RWPE2 (cell line): ENCODE measurements around the gene GPC5.

Source experiments
- ATAC-seq: fragments of 200-7000 bp; cut with Tn5 transposase; 3 replicates; pipeline ENCODE4 v1.9.1; 2021; ENCODE audit warnings: low read depth
- DNase-seq: peaks from one replicate; pipeline ENCODE4 v3.0.0-alpha.2; 2020; ENCODE audit warnings: low spot score
- H3K27ac ChIP-seq: fragments of 450-650 bp; 2 replicates; pipeline ENCODE4 v1.5.1; 2017; ENCODE audit warnings: mild to moderate bottlenecking; ENCODE audit not compliant: poor library complexity, severe bottlenecking
- H3K27me3 ChIP-seq: fragments of 250-450 bp; sonication (Bioruptor Pico); 2 replicates; pipeline ENCODE4 v1.5.1; 2021; ENCODE audit warnings: mild to moderate bottlenecking, moderate library complexity; ENCODE audit not compliant: insufficient read depth, poor library complexity, severe bottlenecking
- H3K36me3 ChIP-seq: fragments of 250-450 bp; sonication (Bioruptor Pico); 2 replicates; pipeline ENCODE4 v1.5.1; 2020; ENCODE audit warnings: low read depth, mild to moderate bottlenecking, moderate library complexity
- H3K4me1 ChIP-seq: fragments of 250-450 bp; sonication (Bioruptor Pico); 2 replicates; pipeline ENCODE4 v1.5.1; 2021; ENCODE audit warnings: mild to moderate bottlenecking, moderate library complexity; ENCODE audit not compliant: insufficient read depth, poor library complexity, severe bottlenecking
- H3K4me3 ChIP-seq: fragments of 250-450 bp; sonication (Bioruptor Pico); 2 replicates; pipeline ENCODE4 v1.5.1; 2021; ENCODE audit warnings: mild to moderate bottlenecking, moderate library complexity; ENCODE audit not compliant: severe bottlenecking
- H3K9me3 ChIP-seq: fragments of 250-450 bp; sonication (Bioruptor Pico); 2 replicates; pipeline ENCODE4 v1.5.1; 2021; ENCODE audit warnings: mild to moderate bottlenecking, moderate library complexity; ENCODE audit not compliant: severe bottlenecking
- TF ChIP-seq, protein P1 (sequence below): fragments of 450-650 bp; IDR thresholded peaks from one replicate; pipeline ENCODE4 v1.5.1; 2017; ENCODE audit warnings: mild to moderate bottlenecking, moderate library complexity; ENCODE audit not compliant: poor library complexity, severe bottlenecking

Gene GPC5

DNA sequence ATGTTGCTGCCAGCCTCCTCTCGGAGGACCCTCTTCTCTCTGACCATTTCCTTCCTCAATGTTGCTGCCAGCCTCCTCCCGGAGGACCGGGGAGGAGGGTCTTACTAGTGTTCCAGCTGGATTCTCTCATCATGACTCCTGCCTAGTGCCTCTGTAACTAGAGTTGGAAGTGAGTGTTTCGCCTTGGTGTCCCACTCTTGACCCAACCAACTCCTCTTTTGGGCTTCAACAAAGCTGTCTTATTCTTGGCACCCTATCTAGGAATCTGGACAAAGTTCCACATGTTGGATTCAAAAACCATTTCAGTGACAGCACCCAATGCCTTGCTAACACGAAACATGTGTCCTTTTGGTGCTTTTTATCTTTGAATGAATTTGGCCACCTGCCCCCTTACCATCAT lies 165.4 kb downstream of the GPC5 start:
- Histone ChIP-seq H3K36me3 (no peaks in the 10 kb centered on the region), H3K4me3 (no peak overlapping the region), H3K27me3 (no peaks in the 10 kb centered on the region), H3K9me3 (no peaks in the 10 kb centered on the region), H3K4me1 (no peaks in the 10 kb centered on the region), H3K27ac (no peak overlapping the region)
- DNase-seq = no peak
- no peak for ATAC-seq
- TF ChIP-seq, protein P1, sequence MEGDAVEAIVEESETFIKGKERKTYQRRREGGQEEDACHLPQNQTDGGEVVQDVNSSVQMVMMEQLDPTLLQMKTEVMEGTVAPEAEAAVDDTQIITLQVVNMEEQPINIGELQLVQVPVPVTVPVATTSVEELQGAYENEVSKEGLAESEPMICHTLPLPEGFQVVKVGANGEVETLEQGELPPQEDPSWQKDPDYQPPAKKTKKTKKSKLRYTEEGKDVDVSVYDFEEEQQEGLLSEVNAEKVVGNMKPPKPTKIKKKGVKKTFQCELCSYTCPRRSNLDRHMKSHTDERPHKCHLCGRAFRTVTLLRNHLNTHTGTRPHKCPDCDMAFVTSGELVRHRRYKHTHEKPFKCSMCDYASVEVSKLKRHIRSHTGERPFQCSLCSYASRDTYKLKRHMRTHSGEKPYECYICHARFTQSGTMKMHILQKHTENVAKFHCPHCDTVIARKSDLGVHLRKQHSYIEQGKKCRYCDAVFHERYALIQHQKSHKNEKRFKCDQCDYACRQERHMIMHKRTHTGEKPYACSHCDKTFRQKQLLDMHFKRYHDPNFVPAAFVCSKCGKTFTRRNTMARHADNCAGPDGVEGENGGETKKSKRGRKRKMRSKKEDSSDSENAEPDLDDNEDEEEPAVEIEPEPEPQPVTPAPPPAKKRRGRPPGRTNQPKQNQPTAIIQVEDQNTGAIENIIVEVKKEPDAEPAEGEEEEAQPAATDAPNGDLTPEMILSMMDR = no peak

DNA sequence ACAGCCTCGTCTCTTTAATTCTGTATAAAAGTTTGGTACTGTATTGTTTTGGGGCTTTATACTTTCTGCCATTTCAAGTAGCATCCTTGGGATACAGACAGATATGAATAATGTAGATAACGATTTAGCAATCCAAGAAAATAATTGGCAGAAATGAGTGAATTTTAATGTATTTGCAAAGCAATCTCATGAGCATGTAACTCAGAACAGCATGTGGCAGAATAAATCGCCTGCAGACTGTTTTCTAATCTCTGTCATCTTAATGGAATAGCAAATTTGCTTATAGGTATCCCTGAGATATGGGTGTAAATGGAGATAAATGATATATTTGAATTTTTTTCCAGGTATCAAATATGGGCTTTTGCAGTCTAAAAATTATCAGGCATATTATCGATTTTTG lies 166.0 kb downstream of the GPC5 start:
- Histone ChIP-seq H3K4me3 (no peak overlapping the region), H3K4me1 (no peaks in the 10 kb centered on the region), H3K36me3 (no peaks in the 10 kb centered on the region), H3K9me3 (no peaks in the 10 kb centered on the region), H3K27ac (no peak overlapping the region), H3K27me3 (no peaks in the 10 kb centered on the region)
- TF ChIP-seq, protein P1 = no peak
- ATAC-seq (no peak), DNase-seq (no peak)

DNA sequence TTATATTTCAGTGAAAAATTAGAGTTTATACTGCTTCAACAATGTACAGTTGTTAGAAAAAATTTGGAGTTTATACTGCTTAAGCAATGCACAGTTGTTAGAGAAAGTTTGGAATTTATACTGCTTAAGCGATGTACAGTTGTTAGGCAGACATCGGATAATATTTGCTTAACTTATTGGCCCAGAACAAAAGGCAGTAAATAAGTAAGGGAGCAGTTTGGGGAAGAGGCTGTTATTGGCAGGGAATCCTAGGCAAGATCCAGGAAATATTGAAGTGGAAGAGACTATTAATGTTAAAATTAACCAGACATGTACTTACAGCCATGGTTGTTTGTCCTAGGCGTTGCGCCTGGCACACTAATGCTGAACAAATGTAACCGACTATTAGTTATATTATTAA lies 166.9 kb downstream of the GPC5 start:
- no peak overlapping the region for H3K4me3 ChIP-seq

DNA sequence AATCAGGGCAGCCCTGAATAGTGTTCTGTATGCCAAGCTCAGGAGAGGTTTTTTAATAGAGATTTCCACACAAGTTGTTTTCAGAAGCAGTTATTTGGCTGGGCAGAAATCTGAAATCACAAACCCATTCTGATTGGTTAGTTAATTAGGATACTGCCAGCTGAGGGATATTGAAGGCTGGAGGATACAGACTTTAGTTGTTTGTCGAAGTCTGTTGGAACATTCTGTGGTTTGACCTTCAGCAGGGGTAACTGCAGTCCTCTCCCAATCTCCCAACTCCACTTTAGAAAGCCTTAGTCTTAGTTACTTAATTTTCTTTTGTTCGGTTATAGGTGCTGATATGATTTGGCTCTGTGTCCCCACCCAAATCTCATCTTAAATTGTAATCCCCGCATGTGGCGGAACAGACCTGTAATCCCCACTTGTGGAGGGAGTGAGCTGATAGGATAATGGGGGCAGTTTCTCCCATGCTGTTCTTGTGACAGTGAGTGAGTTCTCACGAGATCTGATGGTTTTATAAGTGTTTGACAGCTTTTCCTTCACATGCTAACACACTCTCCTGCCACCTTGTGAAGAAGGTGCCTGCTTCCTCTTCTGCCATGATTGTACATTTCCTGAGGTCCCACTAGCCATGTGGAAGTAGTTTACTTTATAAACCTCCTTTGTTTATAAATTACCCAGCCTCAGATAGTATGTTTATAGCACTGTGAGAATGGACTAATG lies 169.2 kb downstream of the GPC5 start:
- no peak for ATAC-seq
- TF ChIP-seq, protein P1 = no peak
- no peaks in the 10 kb centered on the region for H3K9me3 ChIP-seq
- no peaks in the 10 kb centered on the region for H3K27me3 ChIP-seq
- H3K27ac ChIP-seq = no peak overlapping the region
- H3K36me3 ChIP-seq = no peaks in the 10 kb centered on the region
- H3K4me1 ChIP-seq = peaks cover 6% of the 10 kb centered on the region
- no peak for DNase-seq
- no peak overlapping the region for H3K4me3 ChIP-seq

More for the DNA sequence above, 166.9 kb downstream of the GPC5 start:
- ATAC-seq (no peak), DNase-seq (no peak)
- H3K9me3 ChIP-seq = no peaks in the 10 kb centered on the region
- TF ChIP-seq, protein P1 = no peak
- H3K27ac ChIP-seq = no peak overlapping the region
- no peaks in the 10 kb centered on the region for H3K4me1 ChIP-seq
- no peaks in the 10 kb centered on the region for H3K27me3 ChIP-seq
- no peaks in the 10 kb centered on the region for H3K36me3 ChIP-seq

DNA sequence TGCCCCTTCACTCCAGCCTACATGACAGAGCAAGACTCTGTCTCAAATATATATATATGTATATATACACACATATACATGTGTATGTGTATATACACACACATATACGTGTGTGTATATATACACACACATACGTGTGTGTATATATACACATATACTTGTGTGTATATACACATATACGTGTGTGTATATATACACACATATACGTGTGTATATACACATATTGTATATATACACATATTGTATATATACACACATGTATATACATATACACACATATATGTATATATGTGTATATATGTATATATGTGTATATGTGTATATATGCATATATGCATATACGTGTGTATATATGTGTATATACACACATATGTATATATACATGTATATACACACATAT lies 173.3 kb downstream of the GPC5 start:
- no peak overlapping the region for H3K27ac ChIP-seq
- no peak for ATAC-seq
- DNase-seq = no peak
- H3K27me3 ChIP-seq = no peaks in the 10 kb centered on the region
- H3K9me3 ChIP-seq = no peaks in the 10 kb centered on the region
- peaks cover 11% of the 10 kb centered on the region for H3K4me1 ChIP-seq
- no peaks in the 10 kb centered on the region for H3K36me3 ChIP-seq
- TF ChIP-seq, protein P1 = no peak
- H3K4me3 ChIP-seq = no peak overlapping the region
